Measurements from ENCODE around the gene LTF.
A peak's percentile ranks its signal among the peaks of the same experiment; 100 is the strongest.

GRCh38 chr3:46411271-46411670, 53.4 kb downstream of the LTF start:
- TF ChIP-seq SRSF3 (IDR thresholded peaks at IDR 0.05; ENCODE audit: insufficient read depth, low read length) (no peak), SMARCA5 (IDR thresholded peaks at IDR 0.05) (no peak), CTCF (IDR thresholded peaks at IDR 0.05 in 2 of 3, conservative IDR thresholded peaks at IDR 0.05 in 1 of 3; ENCODE audit: insufficient read depth in 2 of 3, low read depth in 1 of 3, low read length in 3 of 3) (peak in 2 of 3 experiments; percentile 12 to 21; a peak in 1 of 6 replicates), ZNF830 (CRISPR knock-in tag; IDR thresholded peaks at IDR 0.05) (no peak), JUN (IDR thresholded peaks at IDR 0.05; ENCODE audit: borderline replicate concordance, low read depth, low read length) (no peak), JUN (CRISPR knock-in tag; IDR thresholded peaks at IDR 0.05; ENCODE audit: borderline replicate concordance) (no peak), TAF7 (tag; IDR thresholded peaks at IDR 0.05) (no peak), HCFC1 (IDR thresholded peaks at IDR 0.05; ENCODE audit: low read depth, low read length) (no peak), MXI1 (IDR thresholded peaks at IDR 0.05; ENCODE audit: low read depth, low read length) (no peak)
- TF ChIP-seq, protein P1, sequence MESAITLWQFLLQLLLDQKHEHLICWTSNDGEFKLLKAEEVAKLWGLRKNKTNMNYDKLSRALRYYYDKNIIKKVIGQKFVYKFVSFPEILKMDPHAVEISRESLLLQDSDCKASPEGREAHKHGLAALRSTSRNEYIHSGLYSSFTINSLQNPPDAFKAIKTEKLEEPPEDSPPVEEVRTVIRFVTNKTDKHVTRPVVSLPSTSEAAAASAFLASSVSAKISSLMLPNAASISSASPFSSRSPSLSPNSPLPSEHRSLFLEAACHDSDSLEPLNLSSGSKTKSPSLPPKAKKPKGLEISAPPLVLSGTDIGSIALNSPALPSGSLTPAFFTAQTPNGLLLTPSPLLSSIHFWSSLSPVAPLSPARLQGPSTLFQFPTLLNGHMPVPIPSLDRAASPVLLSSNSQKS (CRISPR knock-in tag; IDR thresholded peaks at IDR 0.05) = no peak
- TF ChIP-seq, protein P2, sequence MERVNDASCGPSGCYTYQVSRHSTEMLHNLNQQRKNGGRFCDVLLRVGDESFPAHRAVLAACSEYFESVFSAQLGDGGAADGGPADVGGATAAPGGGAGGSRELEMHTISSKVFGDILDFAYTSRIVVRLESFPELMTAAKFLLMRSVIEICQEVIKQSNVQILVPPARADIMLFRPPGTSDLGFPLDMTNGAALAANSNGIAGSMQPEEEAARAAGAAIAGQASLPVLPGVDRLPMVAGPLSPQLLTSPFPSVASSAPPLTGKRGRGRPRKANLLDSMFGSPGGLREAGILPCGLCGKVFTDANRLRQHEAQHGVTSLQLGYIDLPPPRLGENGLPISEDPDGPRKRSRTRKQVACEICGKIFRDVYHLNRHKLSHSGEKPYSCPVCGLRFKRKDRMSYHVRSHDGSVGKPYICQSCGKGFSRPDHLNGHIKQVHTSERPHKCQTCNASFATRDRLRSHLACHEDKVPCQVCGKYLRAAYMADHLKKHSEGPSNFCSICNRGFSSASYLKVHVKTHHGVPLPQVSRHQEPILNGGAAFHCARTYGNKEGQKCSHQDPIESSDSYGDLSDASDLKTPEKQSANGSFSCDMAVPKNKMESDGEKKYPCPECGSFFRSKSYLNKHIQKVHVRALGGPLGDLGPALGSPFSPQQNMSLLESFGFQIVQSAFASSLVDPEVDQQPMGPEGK (CRISPR knock-in tag; IDR thresholded peaks at IDR 0.05; ENCODE audit: borderline replicate concordance) = no peak

All from K562 (cell line).